Heart left ventricle (tissue), 13 donors: ENCODE results near the gene CACNA2D3.

ENCODE experiments used
- POLR2A ChIP-seq, 2 donors: fragments of 450-650 bp; IDR thresholded peaks; one replicate each; pipeline ENCODE4 v1.6.1; 2017; ENCODE audit warnings: antibody characterized with exemption in 2 of 2, mild to moderate bottlenecking in 2 of 2, moderate library complexity in 2 of 2
- TF ChIP-seq, protein P1 (sequence below), 12 donors: fragments of 200-600 bp; sonication (generic) in 4 of 12; IDR thresholded peaks; one replicate each; pipeline versions ENCODE4 v1.5.0 to v1.8.0; 2018 to 2022; ENCODE audit warnings: antibody characterized with exemption in 12 of 12, mild to moderate bottlenecking in 5 of 12
- donor health status: ischemic (EF 13 %, LVEDD 7.1; RV severe dilation, severe dysfunction).
- donor health status: DM: no; HTN: yes; CAD: no.
- donor health status: DM: no; HTN: no; CAD: no.
- donor health status: ischemic (EF 25% LVEDD 6.9; RV normal size, moderate dysfunction).
- donor health status: ischemic (EF 25% LVEDD 5.7; RV mildly dilated, moderate dysfunction).
- donor health status: ischemic (EF 35%, LVEDD 5.7; RV mildly dilated, moderate dysfunction).
- donor health status: nonischemic (EF 11% LVEDD 7.7; RV severe dilation, severe dysfunction).
- donor health status: DM: yes; HTN: yes; CAD: no.
- donor health status: PGD.
- donor health status: ischemic (EF 29% LVEDD 5.4; RV normal size, mild dysfunction).
- donor health status: nonischemic (EF 23%, LVEDD 6.1; RV moderate dilation, normal function).

DNA sequence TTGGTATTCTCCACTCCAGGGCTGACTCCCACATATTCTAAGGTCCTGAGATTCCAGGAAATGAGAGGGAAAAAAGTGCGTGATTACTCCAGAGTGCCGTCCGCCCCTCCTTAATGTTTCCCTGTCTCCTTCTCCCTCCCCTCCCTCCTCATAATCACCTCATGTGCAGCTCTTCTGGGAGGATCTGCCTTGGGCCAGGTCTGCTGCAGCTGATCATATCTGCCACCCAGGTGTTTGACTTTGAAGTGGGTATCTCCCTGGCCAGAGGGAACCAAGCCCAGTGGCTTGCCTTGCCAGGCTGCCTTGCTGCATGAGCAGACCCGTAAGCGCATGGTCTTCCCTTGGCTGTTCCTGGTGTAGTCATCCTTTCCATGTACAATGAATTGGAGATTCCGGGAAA is 833.6 kb downstream of the CACNA2D3 start:
- TF ChIP-seq, protein P1, sequence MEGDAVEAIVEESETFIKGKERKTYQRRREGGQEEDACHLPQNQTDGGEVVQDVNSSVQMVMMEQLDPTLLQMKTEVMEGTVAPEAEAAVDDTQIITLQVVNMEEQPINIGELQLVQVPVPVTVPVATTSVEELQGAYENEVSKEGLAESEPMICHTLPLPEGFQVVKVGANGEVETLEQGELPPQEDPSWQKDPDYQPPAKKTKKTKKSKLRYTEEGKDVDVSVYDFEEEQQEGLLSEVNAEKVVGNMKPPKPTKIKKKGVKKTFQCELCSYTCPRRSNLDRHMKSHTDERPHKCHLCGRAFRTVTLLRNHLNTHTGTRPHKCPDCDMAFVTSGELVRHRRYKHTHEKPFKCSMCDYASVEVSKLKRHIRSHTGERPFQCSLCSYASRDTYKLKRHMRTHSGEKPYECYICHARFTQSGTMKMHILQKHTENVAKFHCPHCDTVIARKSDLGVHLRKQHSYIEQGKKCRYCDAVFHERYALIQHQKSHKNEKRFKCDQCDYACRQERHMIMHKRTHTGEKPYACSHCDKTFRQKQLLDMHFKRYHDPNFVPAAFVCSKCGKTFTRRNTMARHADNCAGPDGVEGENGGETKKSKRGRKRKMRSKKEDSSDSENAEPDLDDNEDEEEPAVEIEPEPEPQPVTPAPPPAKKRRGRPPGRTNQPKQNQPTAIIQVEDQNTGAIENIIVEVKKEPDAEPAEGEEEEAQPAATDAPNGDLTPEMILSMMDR (IDR thresholded peaks at IDR 0.05): no peak
- no peak for TF ChIP-seq POLR2A (IDR thresholded peaks at IDR 0.05)
